Activated naive CD4-positive, alpha-beta T cell treated with anti-CD3 and anti-CD28 coated beads, Interleukin-2, amount 50 U/mL, for 24 hours (primary cell): ENCODE data around the gene TMEM106A.
"Not testable (repeated sequence)": the region's sequence is repeated elsewhere in the genome, so short reads cannot be mapped to it uniquely, and the experiment has no call there.

ENCODE experiments used
- H3K27ac Mint-ChIP-seq: one replicate; pipeline ENCODE4 v1.8.0; 2021; ENCODE audit warnings: mild to moderate bottlenecking, mixed read lengths
- H3K27me3 Mint-ChIP-seq: one replicate; pipeline ENCODE4 v1.8.0; 2021; ENCODE audit warnings: mixed read lengths
- H3K36me3 Mint-ChIP-seq: one replicate; pipeline ENCODE4 v1.8.0; 2021; ENCODE audit warnings: mixed read lengths
- H3K4me1 Mint-ChIP-seq: one replicate; pipeline ENCODE4 v1.8.0; 2021; ENCODE audit warnings: mixed read lengths
- H3K4me3 Mint-ChIP-seq: one replicate; pipeline ENCODE4 v1.8.0; 2021; ENCODE audit warnings: mild to moderate bottlenecking, mixed read lengths
- H3K9me3 Mint-ChIP-seq: one replicate; pipeline ENCODE4 v1.8.0; 2021; ENCODE audit warnings: mixed read lengths

TMEM106A gene

DNA sequence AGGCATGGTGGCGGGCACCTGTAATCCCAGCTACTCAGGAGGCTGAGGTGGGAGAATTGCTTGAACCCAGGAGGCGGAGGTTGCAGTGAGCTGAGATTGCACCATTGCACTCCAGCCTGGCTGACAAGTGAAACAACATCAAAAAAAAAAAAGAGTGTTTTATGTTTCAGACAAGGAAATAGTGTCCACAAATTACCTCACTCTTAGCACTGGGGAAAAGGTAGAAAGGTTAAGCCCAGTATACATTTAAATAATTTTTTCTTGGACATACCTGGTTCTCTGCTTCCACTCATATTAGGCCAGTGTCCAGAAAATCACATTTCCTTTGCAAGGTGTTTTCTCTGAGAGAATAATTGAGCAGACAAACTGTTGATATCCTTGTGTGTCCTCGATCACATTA, 8.7 kb upstream of the TMEM106A start:
- H3K9me3 Mint-ChIP-seq, H3K27me3 Mint-ChIP-seq, H3K4me3 Mint-ChIP-seq, H3K4me1 Mint-ChIP-seq, H3K27ac Mint-ChIP-seq: not testable (repeated sequence)
- peaks cover 15% of the 10 kb centered on the region for H3K36me3 Mint-ChIP-seq

DNA sequence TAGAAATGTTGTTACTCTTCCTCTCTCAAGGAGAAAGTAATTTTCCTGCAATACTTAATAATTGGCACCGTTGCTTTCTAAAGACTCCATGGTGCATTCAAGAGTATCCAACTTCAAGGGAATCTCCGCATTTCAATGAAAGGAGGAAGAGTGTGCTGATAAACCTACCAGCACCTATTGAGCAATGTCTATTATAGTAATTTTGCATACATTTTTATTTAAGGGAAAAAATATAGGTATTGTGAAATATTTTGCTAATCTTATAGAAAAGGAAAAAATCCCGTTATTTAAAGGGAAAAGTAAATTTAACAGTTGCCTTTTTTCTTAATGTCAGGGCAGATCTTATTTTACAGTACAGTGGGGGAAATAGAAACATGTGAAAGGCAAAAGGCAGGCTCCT, 1.1 kb upstream of the TMEM106A start:
- Mint-ChIP-seq H3K36me3 (peaks cover 10% of the 10 kb centered on the region), H3K27ac (peak overlapping the region; percentile 97), H3K4me1 (peaks cover 34% of the 10 kb centered on the region), H3K9me3 (no peaks in the 10 kb centered on the region), H3K4me3 (peak overlapping the region; percentile 98), H3K27me3 (no peaks in the 10 kb centered on the region)

DNA sequence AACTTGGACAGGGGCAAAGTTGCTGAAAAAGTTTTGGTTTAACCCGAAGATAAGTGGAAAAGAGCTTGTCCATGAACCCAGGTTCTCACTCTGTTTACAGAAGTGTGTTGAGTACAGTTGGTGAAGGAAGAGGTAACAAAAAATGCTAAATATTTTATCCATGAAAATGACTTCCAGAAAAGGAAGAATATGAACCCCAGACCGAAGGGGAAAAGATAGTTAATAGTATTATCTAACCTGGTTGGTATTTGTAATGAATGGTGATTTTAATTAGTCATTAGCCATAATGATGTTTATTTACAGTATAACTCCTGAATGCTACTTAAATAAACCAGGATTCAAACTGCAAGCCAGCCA, 574 bp upstream of the TMEM106A start:
- Mint-ChIP-seq H3K27me3 (no peaks in the 10 kb centered on the region), H3K4me3 (peak overlapping the region; percentile 98), H3K36me3 (peaks cover 13% of the 10 kb centered on the region), H3K4me1 (peaks cover 34% of the 10 kb centered on the region), H3K27ac (peak overlapping the region; percentile 97), H3K9me3 (no peaks in the 10 kb centered on the region)

DNA sequence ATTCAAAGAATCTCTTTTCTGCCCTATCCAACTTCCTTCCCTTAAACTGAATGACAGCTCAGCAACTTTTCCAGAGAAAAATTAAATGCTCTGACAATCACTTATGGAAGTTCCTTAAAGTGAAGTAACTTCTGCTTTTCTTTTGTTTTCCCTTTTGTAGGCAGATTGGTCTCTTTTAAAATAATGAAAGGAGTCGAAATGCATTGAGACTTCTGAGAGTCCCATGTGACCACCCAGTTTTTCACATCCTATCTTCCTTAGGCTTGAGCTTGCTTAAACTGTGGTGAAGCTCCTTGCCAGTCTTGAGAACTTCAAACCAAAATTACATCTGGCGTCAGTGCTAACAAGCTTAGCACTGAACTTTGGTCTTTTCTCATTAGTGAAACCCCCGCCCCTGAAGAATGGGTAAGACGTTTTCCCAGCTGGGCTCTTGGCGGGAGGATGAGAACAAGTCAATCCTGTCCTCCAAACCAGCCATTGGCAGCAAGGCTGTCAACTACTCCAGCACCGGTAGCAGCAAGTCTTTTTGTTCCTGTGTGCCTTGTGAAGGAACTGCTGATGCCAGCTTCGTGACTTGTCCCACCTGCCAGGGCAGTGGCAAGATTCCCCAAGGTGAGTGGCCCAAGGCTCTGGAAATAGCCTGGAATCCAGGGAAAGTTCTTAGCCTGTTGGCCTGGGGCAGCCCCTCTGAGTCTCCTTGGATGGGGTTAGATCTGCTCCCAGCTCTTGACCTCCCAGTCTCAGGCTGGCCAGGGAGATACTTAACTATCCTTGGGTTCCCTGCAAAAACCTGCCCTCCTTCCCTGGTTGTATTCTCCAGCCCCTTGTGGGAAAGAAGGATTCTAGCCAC, 1.2 kb downstream of the TMEM106A start:
- Mint-ChIP-seq H3K4me3 (peak overlapping the region; percentile 98), H3K27me3 (no peaks in the 10 kb centered on the region), H3K4me1 (peaks cover 50% of the 10 kb centered on the region), H3K9me3 (no peaks in the 10 kb centered on the region), H3K27ac (peak overlapping the region; percentile 94), H3K36me3 (peaks cover 10% of the 10 kb centered on the region)

DNA sequence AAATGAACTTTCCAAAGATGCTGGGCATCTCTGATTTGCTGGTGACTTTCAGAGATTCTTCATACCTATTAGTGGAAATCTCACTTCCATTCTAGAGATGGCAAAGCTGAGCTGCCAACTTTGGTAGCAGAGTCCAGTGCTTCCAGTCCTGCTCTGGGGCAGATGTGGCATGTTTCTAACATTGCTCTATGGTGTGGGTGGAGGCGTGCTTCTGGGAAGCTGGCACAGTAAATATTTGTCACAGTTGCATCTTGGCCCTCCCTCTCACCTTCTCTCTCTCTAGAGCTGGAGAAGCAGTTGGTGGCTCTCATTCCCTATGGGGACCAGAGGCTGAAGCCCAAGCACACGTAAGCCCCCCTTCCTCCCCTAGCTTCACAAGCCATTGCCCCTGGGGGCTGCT, 1.9 kb downstream of the TMEM106A start:
- Mint-ChIP-seq H3K4me3 (peak overlapping the region; percentile 36), H3K9me3 (no peaks in the 10 kb centered on the region), H3K27me3 (no peaks in the 10 kb centered on the region), H3K36me3 (peaks cover 9% of the 10 kb centered on the region), H3K4me1 (peaks cover 54% of the 10 kb centered on the region), H3K27ac (peak overlapping the region; percentile 8)

DNA sequence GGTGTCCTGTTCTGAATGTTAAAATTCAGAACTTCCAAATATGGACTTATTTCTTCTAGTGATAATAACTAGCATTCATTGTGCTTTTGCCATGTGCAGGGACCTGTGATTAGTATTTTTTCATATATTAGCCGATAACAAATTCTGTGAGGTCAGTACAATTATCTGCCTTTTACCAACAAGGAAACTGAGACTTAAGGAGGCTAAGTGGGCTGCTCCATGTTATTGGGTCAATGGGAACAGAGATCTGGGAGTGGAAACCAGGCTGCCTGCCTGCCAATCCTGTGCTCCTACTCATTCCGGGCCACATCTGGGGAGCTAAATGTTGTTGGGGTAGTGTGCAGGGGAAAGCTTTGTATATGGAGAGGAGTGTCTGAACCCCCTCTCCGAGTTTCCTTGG, 3.7 kb downstream of the TMEM106A start:
- Mint-ChIP-seq H3K4me3 (no peak overlapping the region), H3K4me1 (peaks cover 55% of the 10 kb centered on the region), H3K27ac (no peak overlapping the region), H3K27me3 (no peaks in the 10 kb centered on the region), H3K9me3 (no peaks in the 10 kb centered on the region), H3K36me3 (peaks cover 6% of the 10 kb centered on the region)

DNA sequence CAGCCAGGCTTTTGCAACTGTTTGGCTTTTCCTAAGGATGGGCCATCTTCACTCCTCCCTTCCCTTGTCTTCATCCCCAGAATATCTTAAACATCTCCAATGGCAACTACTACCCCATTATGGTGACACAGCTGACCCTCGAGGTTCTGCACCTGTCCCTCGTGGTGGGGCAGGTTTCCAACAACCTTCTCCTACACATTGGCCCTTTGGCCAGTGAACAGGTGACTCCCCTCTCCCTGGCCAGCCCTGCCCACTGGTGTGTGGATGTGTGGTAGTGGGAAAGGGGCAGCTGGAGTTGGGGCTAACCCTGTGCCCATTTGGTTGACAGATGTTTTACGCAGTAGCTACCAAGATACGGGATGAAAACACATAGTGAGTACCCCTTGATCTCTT, 4.7 kb downstream of the TMEM106A start:
- Mint-ChIP-seq H3K36me3 (peaks cover 6% of the 10 kb centered on the region), H3K4me3 (no peak overlapping the region), H3K9me3 (no peaks in the 10 kb centered on the region), H3K27ac (no peak overlapping the region), H3K27me3 (no peaks in the 10 kb centered on the region), H3K4me1 (peaks cover 47% of the 10 kb centered on the region)

DNA sequence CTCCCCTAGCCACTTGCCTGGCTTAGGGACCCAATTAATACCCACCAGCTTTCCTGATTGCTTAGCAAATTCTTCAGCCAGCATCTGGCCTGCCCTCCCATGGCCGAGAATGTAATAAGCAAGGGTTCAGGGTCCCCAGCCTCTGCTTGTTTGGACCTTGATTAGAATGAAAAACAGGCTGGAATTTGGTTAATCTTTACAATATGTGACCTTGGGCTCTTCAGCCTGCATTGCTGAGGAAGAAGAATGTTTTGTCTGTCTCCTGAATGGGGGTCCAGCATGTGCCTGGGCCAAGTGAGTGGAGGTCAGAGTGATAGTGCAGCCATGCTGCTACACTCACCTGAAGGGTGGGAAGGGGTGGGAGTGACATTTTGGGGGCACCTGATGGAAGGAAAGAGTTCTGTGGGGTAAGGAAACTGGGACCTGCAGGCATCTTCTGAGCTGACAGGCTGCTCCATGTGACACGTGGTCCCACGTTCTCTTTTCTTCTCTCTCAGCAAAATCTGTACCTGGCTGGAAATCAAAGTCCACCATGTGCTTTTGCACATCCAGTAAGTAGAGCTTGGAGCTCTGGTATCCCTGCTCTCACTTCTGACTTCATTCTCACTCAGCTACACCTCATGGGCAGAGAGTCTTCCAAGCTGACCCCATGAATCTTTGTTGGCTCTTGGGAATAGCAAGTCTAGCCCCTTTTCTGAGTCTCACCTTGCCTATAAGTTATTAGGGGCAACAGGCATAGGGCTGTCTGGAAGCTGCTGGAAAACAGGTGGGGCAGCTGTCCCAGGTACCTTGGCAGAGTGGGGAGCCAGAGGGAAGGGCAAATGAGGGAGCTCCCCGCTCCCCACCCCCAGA, 5.3 kb downstream of the TMEM106A start:
- no peak overlapping the region for H3K4me3 Mint-ChIP-seq
- no peaks in the 10 kb centered on the region for H3K9me3 Mint-ChIP-seq
- no peaks in the 10 kb centered on the region for H3K27me3 Mint-ChIP-seq
- H3K36me3 Mint-ChIP-seq, result peaks cover 6% of the 10 kb centered on the region
- peaks cover 45% of the 10 kb centered on the region for H3K4me1 Mint-ChIP-seq
- peak overlapping the region; percentile 19 for H3K27ac Mint-ChIP-seq

DNA sequence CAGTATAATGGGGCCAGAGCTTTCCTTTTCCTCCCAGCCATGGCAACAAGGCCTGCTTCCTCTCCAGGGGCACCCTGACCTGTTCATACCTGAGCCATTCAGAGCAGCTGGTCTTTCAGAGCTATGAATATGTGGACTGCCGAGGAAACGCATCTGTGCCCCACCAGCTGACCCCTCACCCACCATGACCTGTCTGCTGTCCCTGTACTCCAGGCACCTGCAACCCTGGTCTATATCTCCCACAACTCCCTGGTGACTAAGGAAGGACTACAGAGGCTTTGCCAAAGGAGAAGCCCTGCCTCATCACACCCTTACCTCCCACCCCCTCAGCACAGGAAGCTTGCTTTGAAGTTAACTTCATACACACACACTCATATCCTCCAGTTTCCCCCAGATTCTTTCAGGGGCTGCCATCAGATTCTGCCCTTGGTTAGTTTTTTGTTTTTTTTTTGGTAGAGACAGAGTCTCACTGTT, 6.0 kb downstream of the TMEM106A start:
- peaks cover 38% of the 10 kb centered on the region for H3K4me1 Mint-ChIP-seq
- no peaks in the 10 kb centered on the region for H3K9me3 Mint-ChIP-seq
- H3K27ac Mint-ChIP-seq, result peak overlapping the region; percentile 86
- H3K36me3 Mint-ChIP-seq, result peaks cover 6% of the 10 kb centered on the region
- peak overlapping the region; percentile 60 for H3K4me3 Mint-ChIP-seq
- H3K27me3 Mint-ChIP-seq, result no peaks in the 10 kb centered on the region

DNA sequence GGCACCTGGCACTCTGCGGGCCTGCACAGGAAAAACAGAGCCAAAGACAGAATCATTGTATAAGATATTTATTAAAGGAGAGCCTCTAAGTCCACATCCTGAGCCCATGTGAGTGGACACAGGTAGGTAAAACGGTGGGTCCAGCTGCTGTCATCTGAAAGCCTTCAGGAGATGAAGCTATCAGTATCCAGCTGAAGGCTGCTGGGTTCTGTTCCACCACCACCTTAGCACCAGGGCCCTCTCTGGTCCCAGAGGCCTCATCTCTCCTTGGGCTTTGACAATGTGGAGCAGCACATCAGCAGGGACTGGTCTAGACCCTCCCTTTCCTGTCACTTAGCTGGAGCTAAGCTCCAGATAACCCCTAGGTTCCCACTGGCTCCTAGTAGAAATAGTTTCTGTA, 7.3 kb downstream of the TMEM106A start:
- Mint-ChIP-seq H3K4me1 (peaks cover 25% of the 10 kb centered on the region), H3K27ac (peak overlapping the region; percentile 35), H3K36me3 (peaks cover 6% of the 10 kb centered on the region), H3K27me3 (no peaks in the 10 kb centered on the region), H3K4me3 (no peak overlapping the region), H3K9me3 (no peaks in the 10 kb centered on the region)

DNA sequence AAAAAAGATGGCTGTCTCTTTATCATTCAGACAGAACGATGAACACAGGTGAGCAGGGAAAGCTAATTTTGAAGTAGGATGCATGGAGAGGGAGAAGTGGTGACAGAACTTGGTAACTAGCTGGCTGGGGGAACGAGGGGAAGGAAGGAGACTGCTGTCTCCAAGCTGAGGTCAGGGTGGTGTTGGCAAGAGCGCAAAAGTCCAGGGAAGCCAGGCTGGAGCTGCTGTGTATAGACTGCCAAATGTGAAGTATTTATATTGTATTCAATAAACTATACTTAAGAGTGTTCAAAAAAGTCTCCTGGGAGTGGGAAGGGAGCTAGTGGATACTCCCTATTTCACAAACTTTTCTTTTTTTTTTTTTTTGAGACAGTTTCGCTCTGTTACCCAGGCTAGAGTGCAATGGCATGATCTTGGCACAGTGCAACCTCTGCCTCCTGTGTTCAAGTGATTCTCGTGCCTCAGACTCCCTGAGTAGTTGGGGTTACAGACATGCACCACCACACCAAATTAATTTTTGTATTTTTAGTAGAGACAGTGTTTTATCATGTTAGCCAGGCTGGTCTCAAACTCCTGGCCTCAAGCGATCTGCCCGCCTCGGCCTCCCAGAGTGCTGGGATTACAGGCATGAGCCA, 8.2 kb downstream of the TMEM106A start:
- Mint-ChIP-seq H3K9me3 (no peaks in the 10 kb centered on the region), H3K27me3 (no peaks in the 10 kb centered on the region), H3K4me1 (peaks cover 25% of the 10 kb centered on the region), H3K27ac (no peak overlapping the region), H3K4me3 (no peak overlapping the region), H3K36me3 (peaks cover 8% of the 10 kb centered on the region)

DNA sequence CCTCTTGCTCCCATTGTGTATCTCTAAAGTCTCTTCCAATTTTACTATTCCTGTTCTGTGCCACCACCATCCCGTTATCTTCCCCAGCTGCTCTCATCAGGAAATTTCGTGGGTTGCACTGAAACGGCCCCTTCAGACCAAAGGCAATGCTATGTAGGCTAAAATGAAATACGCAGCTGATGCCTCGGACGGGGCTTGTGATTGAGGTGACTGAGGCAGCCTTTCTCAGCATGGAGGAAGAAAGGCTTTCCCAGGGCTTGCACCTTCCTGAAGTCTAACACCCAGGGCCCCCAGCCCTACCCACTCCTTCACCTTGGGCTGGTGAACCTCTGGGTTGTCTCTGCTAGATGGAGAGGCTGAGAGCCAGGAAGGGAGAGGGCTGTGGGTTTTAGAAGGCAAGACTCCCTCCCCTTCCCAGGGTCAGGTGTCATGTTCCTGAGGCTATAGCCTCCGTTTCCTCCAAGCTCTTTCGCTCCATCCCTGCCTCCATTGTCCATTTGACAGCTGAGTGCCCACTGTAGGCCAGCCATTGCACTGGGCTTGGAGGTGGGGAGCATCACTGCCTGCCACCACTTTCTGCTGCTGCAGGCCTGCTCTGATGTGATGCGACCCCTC, 8.9 kb downstream of the TMEM106A start:
- H3K9me3 Mint-ChIP-seq, result no peaks in the 10 kb centered on the region
- H3K27ac Mint-ChIP-seq, result no peak overlapping the region
- H3K4me3 Mint-ChIP-seq, result no peak overlapping the region
- peaks cover 25% of the 10 kb centered on the region for H3K4me1 Mint-ChIP-seq
- peaks cover 8% of the 10 kb centered on the region for H3K36me3 Mint-ChIP-seq
- no peaks in the 10 kb centered on the region for H3K27me3 Mint-ChIP-seq

DNA sequence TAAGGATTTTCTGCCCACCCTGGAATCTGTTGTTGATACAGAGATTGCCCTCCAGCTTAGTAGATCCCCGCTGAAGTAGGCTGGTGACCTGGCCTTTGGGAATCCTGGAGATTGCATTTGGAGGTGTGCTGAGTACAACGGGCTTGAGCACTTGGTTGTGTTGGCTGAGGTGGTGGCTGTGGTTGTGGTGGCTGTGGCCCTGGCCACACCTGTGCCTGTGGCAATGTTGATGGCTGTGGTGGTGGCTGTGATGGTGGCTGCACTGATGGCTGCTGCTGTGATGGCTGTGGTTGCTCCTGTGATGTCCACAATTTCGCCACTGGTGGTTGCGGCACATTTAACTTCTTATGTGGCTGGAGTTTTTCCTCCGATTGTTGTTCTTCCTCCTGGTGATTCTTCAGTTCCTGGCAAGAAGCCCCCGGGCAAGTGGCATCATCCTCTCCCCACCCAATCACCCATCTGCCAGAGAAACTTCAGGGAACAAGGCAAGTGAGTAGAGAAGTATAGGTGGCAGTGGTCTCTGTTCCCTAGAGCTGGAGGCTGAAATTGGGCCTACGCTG, 12.6 kb downstream of the TMEM106A start:
- Mint-ChIP-seq H3K4me3 (no peak overlapping the region), H3K9me3 (no peaks in the 10 kb centered on the region), H3K4me1 (no peaks in the 10 kb centered on the region), H3K27me3 (no peaks in the 10 kb centered on the region), H3K36me3 (peaks cover 2% of the 10 kb centered on the region), H3K27ac (no peak overlapping the region)

DNA sequence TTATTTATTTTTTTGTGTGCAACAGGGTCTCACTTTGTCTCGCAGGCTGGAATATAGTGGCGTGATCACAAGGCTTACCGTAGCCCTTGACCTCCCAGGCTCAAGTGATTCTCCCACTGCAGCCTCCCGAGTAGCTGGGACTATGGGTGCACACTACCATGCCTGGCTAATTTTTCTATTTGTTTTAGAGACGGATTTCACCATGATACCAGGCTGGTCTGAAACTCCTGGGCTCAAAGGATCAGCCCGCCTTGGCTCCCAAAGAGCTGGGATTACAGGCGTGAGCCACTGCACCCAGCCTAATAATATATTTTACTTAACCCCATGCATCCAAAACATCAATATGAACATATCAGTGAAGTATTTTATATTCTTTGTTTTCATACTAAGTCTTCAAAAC, 14.7 kb downstream of the TMEM106A start:
- no peaks in the 10 kb centered on the region for H3K9me3 Mint-ChIP-seq
- no peak overlapping the region for H3K4me3 Mint-ChIP-seq
- H3K4me1 Mint-ChIP-seq, result no peaks in the 10 kb centered on the region
- H3K27me3 Mint-ChIP-seq, result no peaks in the 10 kb centered on the region
- H3K36me3 Mint-ChIP-seq, result peaks cover 2% of the 10 kb centered on the region
- H3K27ac Mint-ChIP-seq, result no peak overlapping the region
